GM23248 (cell line): ENCODE results near the gene PRAF2. TPM values are rescaled to one million over a fixed set of nuclear protein-coding genes. Genes with fewer than 3 reads are reported as not detected.

Source experiments
- DNase-seq: peaks from one replicate; pipeline ENCODE4 v3.0.0-alpha.2; 2015
- H2AFZ ChIP-seq: fragments of 200-600 bp; sonication (generic); 2 replicates; pipeline ENCODE4 v1.6.1; 2016; ENCODE audit warnings: antibody characterized with exemption
- H3F3A ChIP-seq: fragments of 200-600 bp; sonication (generic); 2 replicates; pipeline ENCODE4 v1.6.1; 2016; ENCODE audit warnings: mild to moderate bottlenecking, antibody characterized with exemption, mixed run types; ENCODE audit not compliant: insufficient read depth
- H3K27ac ChIP-seq: fragments of 200-600 bp; sonication (generic); 2 replicates; pipeline ENCODE4 v1.5.1; 2016; ENCODE audit warnings: mild to moderate bottlenecking
- H3K27me3 ChIP-seq: fragments of 200-600 bp; sonication (generic); replicated peaks from 2 replicates; pipeline ENCODE4 v1.6.1; 2016; ENCODE audit warnings: mild to moderate bottlenecking; ENCODE audit not compliant: insufficient read depth
- H3K36me3 ChIP-seq: fragments of 200-600 bp; sonication (generic); 2 replicates; pipeline ENCODE4 v1.6.1; 2016; ENCODE audit warnings: low read depth, mild to moderate bottlenecking
- H3K4me1 ChIP-seq: fragments of 200-600 bp; sonication (generic); 2 replicates; pipeline ENCODE4 v1.6.1; 2016; ENCODE audit warnings: mild to moderate bottlenecking; ENCODE audit not compliant: insufficient read depth
- H3K4me2 ChIP-seq: fragments of 200-600 bp; sonication (generic); one replicate; pipeline ENCODE4 v1.6.1; 2016; ENCODE audit warnings: mild to moderate bottlenecking; ENCODE audit not compliant: unreplicated experiment
- H3K4me3 ChIP-seq: fragments of 200-600 bp; sonication (generic); 2 replicates; pipeline ENCODE4 v1.5.1; 2016; ENCODE audit warnings: mild to moderate bottlenecking
- H3K79me2 ChIP-seq: fragments of 200-600 bp; sonication (generic); 2 replicates; pipeline ENCODE4 v1.6.1; 2016; ENCODE audit warnings: mild to moderate bottlenecking; ENCODE audit not compliant: insufficient read depth
- H3K9ac ChIP-seq: fragments of 200-600 bp; sonication (generic); 2 replicates; pipeline ENCODE4 v1.6.1; 2016; ENCODE audit warnings: mild to moderate bottlenecking
- H3K9me2 ChIP-seq: fragments of 200-600 bp; sonication (generic); 2 replicates; pipeline ENCODE4 v1.6.1; 2016; ENCODE audit warnings: mixed run types, mild to moderate bottlenecking, moderate library complexity; ENCODE audit not compliant: insufficient read depth
- H3K9me3 ChIP-seq: fragments of 200-600 bp; sonication (generic); one replicate; pipeline ENCODE4 v1.6.1; 2017; ENCODE audit warnings: low read depth
- H4K20me1 ChIP-seq: fragments of 200-600 bp; sonication (generic); 2 replicates; pipeline ENCODE4 v1.6.0; 2016; ENCODE audit not compliant: insufficient read depth
- EZH2 ChIP-seq: fragments of 200-600 bp; sonication (generic); IDR thresholded peaks from 2 replicates; pipeline ENCODE4 v1.6.1; 2018; ENCODE audit warnings: antibody characterized with exemption, mild to moderate bottlenecking; ENCODE audit not compliant: insufficient read depth, poor library complexity, severe bottlenecking
- EZH2phosphoT487 ChIP-seq: fragments of 200-600 bp; sonication (generic); IDR thresholded peaks from 2 replicates; pipeline ENCODE4 v1.6.1; 2018; ENCODE audit warnings: antibody characterized with exemption, moderate library complexity, mild to moderate bottlenecking, low read depth; ENCODE audit not compliant: insufficient read depth
- WGBS, 2 experiments: methylation state at CpG; one replicate each; pipeline ENCODE4 v1.1.6; 2015 to 2017; ENCODE audit warnings: low lambda C conversion rate in 2 of 2, low coverage in 1 of 2; ENCODE audit errors: missing lambda C conversion rate in 2 of 2; 5-methylcytosine and 5-hydroxymethylcytosine counted together
- in situ Hi-C: fragments of 300-500 bp; cut with MboI; formaldehyde crosslinking; loops from 2 replicates; pipeline ENCODE4 v1.15.0; 2020
- polyA plus RNA-seq: library from polyadenylated mRNA; unstranded; fragments of >200 nt; fragmentation: Nextera tagmentation; extraction: Ambion mirVana; gene quantifications from 2 replicates; pipeline ENCODE4 v1.2.1, GENCODE V29; 2016
- total RNA-seq: library from RNA; depleted of rRNA; stranded (reverse); fragments of >200 nt; shearing (Covaris generic); gene quantifications from 2 replicates; pipeline ENCODE4 v1.2.3, GENCODE V29; 2014

Gene PRAF2
- total and polyA plus RNA-seq, 2 experiments from 2014 or later: 24.6 to 141 TPM

DNA sequence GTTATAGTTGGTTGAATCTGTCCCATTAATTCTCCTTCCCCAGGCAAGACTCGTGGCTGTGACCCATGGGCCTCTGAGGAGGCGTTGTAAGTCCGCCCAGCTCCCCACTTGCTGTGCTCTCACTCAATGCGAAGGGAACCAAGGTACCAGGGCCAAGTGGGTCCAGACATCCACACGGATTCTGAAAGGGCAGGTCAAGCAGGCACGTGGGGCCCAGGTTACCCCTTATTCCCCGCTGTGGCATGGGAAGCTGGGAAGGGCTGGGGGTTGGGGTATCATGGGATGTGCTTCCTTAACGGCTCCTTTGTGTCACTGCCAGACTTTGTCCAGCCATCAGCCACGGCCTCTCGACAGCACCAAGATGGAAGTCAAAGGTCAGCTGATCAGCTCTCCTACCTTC lies 11.9 kb downstream of the PRAF2 start:
- Histone ChIP-seq H2AFZ (no peak overlapping the region), H3K9ac (no peak overlapping the region), H3K27ac (no peak overlapping the region), H3K27me3 (no peaks in the 10 kb centered on the region), H3K9me2 (no peaks in the 10 kb centered on the region), H3K79me2 (no peaks in the 10 kb centered on the region), H3K36me3 (no peaks in the 10 kb centered on the region), H3F3A (no peaks in the 10 kb centered on the region), H4K20me1 (no peaks in the 10 kb centered on the region), H3K4me2 (no peak overlapping the region), H3K4me3 (no peak overlapping the region), H3K4me1 (no peaks in the 10 kb centered on the region), H3K9me3 (no peaks in the 10 kb centered on the region)
- no peak for DNase-seq
- in situ Hi-C loops: no loop called here
- TF ChIP-seq EZH2 (no peak), EZH2phosphoT487 (no peak)
- WGBS, 2 experiments: 96 to 97% methylated on average over 5 to 8 of the region's 10 CpGs

DNA sequence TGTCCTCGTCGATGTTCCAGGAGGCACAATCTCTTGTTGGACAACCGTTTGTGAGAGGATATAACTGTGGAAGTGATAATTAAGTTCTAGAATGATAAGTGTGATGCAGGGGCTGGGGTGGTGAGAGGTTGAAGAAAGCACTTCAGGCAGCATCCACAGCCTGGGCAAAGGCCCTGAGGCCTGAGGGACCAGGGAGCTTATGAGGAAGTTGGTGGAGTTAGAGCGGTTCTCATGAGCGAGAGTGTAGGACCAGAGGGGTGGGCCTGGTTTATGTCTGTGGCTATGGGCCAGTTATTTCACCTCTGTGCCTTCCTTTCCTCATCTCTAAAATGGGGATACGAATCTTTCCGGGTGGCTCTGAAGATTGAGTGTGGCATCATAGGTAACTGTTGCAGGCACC lies 12.3 kb downstream of the PRAF2 start:
- no peaks in the 10 kb centered on the region for H4K20me1 ChIP-seq
- no peaks in the 10 kb centered on the region for H3K79me2 ChIP-seq
- in situ Hi-C loops: no loop called here
- no peak overlapping the region for H3K4me2 ChIP-seq
- 95 to 97% methylated on average over 7 of the region's 7 CpGs for WGBS, 2 experiments
- DNase-seq: no peak
- H3K9me3 ChIP-seq: no peaks in the 10 kb centered on the region
- no peak overlapping the region for H3K27ac ChIP-seq
- H3K27me3 ChIP-seq: no peaks in the 10 kb centered on the region
- no peaks in the 10 kb centered on the region for H3K4me1 ChIP-seq
- no peaks in the 10 kb centered on the region for H3K9me2 ChIP-seq
- no peak overlapping the region for H3K9ac ChIP-seq
- TF ChIP-seq EZH2 (no peak), EZH2phosphoT487 (no peak)
- no peak overlapping the region for H2AFZ ChIP-seq
- no peaks in the 10 kb centered on the region for H3F3A ChIP-seq
- no peak overlapping the region for H3K4me3 ChIP-seq
- H3K36me3 ChIP-seq: no peaks in the 10 kb centered on the region

DNA sequence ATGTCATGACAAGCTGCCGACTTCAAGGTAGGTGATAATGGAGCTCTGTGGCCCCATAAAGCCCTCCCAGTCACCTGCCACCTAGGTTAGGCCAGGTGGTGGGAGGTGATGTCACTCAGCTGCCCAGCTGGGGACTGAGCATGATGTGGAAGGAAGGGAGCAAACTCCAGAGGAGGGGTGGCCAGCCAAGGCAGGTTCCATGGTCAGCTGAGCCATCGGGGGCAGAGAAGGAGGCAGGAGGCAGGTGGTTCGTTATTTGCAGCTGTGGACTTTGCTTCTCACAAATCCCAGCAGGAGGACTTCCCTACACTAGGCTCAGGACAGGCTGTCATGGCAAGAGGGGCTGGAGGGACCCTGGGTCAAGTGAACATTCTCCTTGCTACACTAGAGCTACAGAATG lies 12.9 kb downstream of the PRAF2 start:
- H3K27me3 ChIP-seq: no peaks in the 10 kb centered on the region
- H3K79me2 ChIP-seq: no peaks in the 10 kb centered on the region
- in situ Hi-C loops: no loop called here
- DNase-seq: no peak
- no peak overlapping the region for H3K9ac ChIP-seq
- H3K4me3 ChIP-seq: no peak overlapping the region
- H3K4me2 ChIP-seq: no peak overlapping the region
- no peaks in the 10 kb centered on the region for H3K9me3 ChIP-seq
- H3K36me3 ChIP-seq: no peaks in the 10 kb centered on the region
- no peak overlapping the region for H3K27ac ChIP-seq
- H2AFZ ChIP-seq: no peak overlapping the region
- no peaks in the 10 kb centered on the region for H3K4me1 ChIP-seq
- no peaks in the 10 kb centered on the region for H4K20me1 ChIP-seq
- H3K9me2 ChIP-seq: no peaks in the 10 kb centered on the region
- no peaks in the 10 kb centered on the region for H3F3A ChIP-seq
- WGBS, 2 experiments: 96 to 100% methylated on average over 3 of the region's 3 CpGs
- no peak for TF ChIP-seq EZH2phosphoT487
- no peak for TF ChIP-seq EZH2

DNA sequence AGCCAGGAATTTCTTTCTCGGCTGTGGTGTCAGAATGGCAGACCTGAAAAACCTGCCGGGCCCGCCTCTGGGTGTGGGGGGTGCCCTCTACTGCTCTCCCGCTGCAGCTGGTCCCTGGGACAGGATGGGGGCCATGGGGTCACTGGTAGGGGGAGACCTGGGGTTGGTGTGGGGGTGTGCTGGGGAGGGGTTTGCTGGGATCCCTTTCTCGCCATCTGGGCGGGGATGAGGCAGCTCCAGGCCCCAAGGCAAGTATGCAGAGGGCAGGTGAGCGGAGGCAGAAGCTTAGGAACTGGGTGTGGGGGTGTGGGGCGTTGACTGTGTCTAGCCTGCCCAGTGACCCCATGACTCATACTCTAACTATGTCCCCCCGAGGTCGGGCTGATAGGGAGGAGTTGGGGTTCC lies 14.1 kb downstream of the PRAF2 start:
- no peaks in the 10 kb centered on the region for H4K20me1 ChIP-seq
- 64 to 92% methylated on average over 2 to 8 of the region's 10 CpGs for WGBS, 2 experiments
- H3K36me3 ChIP-seq: no peaks in the 10 kb centered on the region
- H3K4me3 ChIP-seq: no peak overlapping the region
- in situ Hi-C loops: no loop called here
- no peaks in the 10 kb centered on the region for H3K4me1 ChIP-seq
- no peaks in the 10 kb centered on the region for H3K9me3 ChIP-seq
- no peak overlapping the region for H3K27ac ChIP-seq
- H3K4me2 ChIP-seq: no peak overlapping the region
- no peak overlapping the region for H2AFZ ChIP-seq
- no peaks in the 10 kb centered on the region for H3K27me3 ChIP-seq
- DNase-seq: no peak
- TF ChIP-seq EZH2phosphoT487: no peak
- no peak for TF ChIP-seq EZH2
- H3F3A ChIP-seq: no peaks in the 10 kb centered on the region
- H3K9ac ChIP-seq: no peak overlapping the region
- no peaks in the 10 kb centered on the region for H3K79me2 ChIP-seq
- no peaks in the 10 kb centered on the region for H3K9me2 ChIP-seq

DNA sequence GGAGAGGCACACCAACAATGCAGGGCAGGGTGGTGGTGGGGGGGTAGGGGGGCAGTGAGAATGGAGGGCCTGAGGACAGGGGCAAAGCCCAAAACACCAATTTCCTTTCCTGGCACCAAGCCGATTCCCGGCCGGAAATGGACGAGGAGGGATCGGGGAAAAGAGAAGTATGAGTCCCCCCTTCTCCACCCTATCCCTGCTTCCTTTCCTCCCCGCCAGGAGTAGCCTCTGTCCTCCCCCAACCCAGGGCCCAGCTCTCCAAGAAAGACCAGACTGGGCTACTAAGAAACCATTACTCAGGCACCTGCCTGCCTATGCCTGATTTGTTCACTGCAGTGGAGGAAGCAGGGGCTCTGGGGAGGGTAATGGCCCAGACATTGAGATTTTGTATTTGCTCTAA lies 14.6 kb downstream of the PRAF2 start:
- Histone ChIP-seq H4K20me1 (no peaks in the 10 kb centered on the region), H3K79me2 (no peaks in the 10 kb centered on the region), H3K4me2 (no peak overlapping the region), H3K27me3 (no peaks in the 10 kb centered on the region), H3K9me2 (no peaks in the 10 kb centered on the region), H3F3A (no peaks in the 10 kb centered on the region), H3K4me1 (no peaks in the 10 kb centered on the region), H3K9ac (no peak overlapping the region), H3K4me3 (no peak overlapping the region), H3K36me3 (no peaks in the 10 kb centered on the region), H3K9me3 (no peaks in the 10 kb centered on the region), H2AFZ (no peak overlapping the region), H3K27ac (no peak overlapping the region)
- TF ChIP-seq EZH2phosphoT487 (no peak), EZH2 (no peak)
- DNase-seq: no peak
- WGBS, 2 experiments: 69 to 83% methylated on average over 1 to 6 of the region's 6 CpGs
- in situ Hi-C loops: no loop called here
